Immature natural killer cell (primary cell): ENCODE measurements around the gene GRID1. TPM values are rescaled to one million over a fixed set of nuclear protein-coding genes. Genes with fewer than 3 reads are reported as not detected.

ENCODE experiments used
- DNase-seq, 3 donors: peaks; one replicate each; pipeline ENCODE4 v3.0.0; 2022; ENCODE audit warnings: mixed read lengths in 1 of 3
- H3K27ac Mint-ChIP-seq, 6 donors: one replicate each; pipeline ENCODE4 v1.8.0; 2020; ENCODE audit warnings: mixed read lengths in 6 of 6, mild to moderate bottlenecking in 5 of 6, inconsistent platforms in 4 of 6, moderate library complexity in 3 of 6
- H3K27me3 Mint-ChIP-seq, 3 donors: one replicate each; pipeline ENCODE4 v1.8.0; 2020 to 2021; ENCODE audit warnings: low read depth in 3 of 3, mild to moderate bottlenecking in 3 of 3, mixed read lengths in 3 of 3, moderate library complexity in 3 of 3, inconsistent platforms in 1 of 3
- H3K36me3 Mint-ChIP-seq, 3 donors: one replicate each; pipeline ENCODE4 v1.8.0; 2020; ENCODE audit warnings: mixed read lengths in 3 of 3, inconsistent platforms in 2 of 3, mild to moderate bottlenecking in 2 of 3
- H3K4me1 Mint-ChIP-seq, 2 donors: one replicate each; pipeline ENCODE4 v1.8.0; 2020; ENCODE audit warnings: inconsistent platforms in 2 of 2, mild to moderate bottlenecking in 2 of 2, mixed read lengths in 2 of 2, moderate library complexity in 1 of 2
- H3K4me3 Mint-ChIP-seq, 5 donors: one replicate each; pipeline ENCODE4 v1.8.0; 2020; ENCODE audit warnings: mild to moderate bottlenecking in 5 of 5, mixed read lengths in 5 of 5, inconsistent platforms in 3 of 5, moderate library complexity in 3 of 5
- H3K9me3 Mint-ChIP-seq, 6 donors: one replicate each; pipeline ENCODE4 v1.8.0; 2020; ENCODE audit warnings: mild to moderate bottlenecking in 6 of 6, mixed read lengths in 6 of 6, inconsistent platforms in 4 of 6, moderate library complexity in 3 of 6
- polyA plus RNA-seq, 3 donors: library from polyadenylated mRNA; unstranded; fragments of 300-500 nt; fragmentation: Illumina TruSeq; gene quantifications; one replicate each; pipeline ENCODE4 v1.2.3, GENCODE V29; 2021

GRID1 gene
- polyA plus RNA-seq, 3 donors from 2014 or later: not detected

DNA sequence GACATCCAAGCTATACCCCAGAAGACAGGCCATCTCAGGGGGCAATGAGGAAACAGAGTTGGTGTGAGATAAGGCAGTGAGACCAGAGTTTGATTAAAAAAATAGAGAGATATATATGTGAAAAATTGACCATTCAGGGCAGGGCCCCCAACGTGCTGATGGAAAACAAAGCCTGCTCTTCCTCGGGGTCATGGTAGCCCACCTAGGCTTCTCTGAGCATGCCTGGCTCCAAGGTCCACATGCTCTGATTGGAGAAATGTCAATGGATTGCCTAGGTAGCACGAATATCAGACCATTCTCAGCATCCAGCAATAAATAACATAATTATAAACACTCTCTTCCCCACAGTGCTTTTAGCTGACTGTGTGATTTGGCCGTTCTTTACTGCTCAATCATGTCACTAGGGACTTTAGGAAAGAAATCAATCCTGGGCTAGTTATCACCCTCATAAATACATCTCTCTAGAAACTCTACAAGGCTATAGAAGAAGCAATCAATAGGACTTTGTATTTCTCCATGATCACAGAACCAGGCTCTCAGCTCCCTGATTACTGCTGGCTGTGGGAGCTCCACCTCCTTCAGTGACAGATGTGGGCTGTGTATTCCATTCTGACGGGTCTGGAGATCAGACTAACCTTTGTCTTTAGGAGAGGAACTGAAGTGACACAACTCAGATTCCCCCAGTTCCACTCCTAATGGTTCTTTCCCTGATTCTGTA lies 766.4 kb downstream of the GRID1 start:
- no peak for DNase-seq
- peaks cover 0 to 2% (median 0%) of the 10 kb centered on the region in 6 donors for H3K9me3 Mint-ChIP-seq
- H3K4me3 Mint-ChIP-seq: no peak overlapping the region
- no peak overlapping the region for H3K27ac Mint-ChIP-seq
- peaks cover 5 to 12% of the 10 kb centered on the region in 2 donors for H3K4me1 Mint-ChIP-seq
- peaks cover 2 to 4% (median 4%) of the 10 kb centered on the region in 3 donors for H3K27me3 Mint-ChIP-seq
- H3K36me3 Mint-ChIP-seq: no peaks in the 10 kb centered on the region

DNA sequence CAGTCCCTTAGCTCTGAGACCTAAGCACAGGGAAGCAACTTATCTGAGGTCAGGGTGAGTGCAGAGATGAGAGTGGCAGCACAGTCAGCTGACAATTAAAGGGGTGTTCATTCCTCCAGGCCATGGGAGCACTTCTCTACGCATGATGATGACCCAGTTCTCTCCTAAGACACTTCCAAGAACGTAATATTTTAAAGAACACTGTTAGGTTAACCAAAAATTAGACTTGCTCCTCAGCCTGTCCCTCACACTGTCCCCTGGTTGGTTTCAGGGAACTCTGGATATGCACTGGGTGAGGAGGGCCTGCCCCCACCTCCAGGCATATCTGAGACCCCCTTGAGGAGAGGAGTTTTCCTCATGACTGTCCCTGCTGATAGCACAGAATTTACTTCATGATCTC lies 767.5 kb downstream of the GRID1 start:
- Mint-ChIP-seq H3K9me3 (peaks cover 0 to 2% (median 0%) of the 10 kb centered on the region in 6 donors), H3K27ac (no peak overlapping the region), H3K4me3 (no peak overlapping the region), H3K27me3 (peaks cover 2 to 6% (median 4%) of the 10 kb centered on the region in 3 donors), H3K4me1 (peaks cover 8 to 18% of the 10 kb centered on the region in 2 donors), H3K36me3 (no peaks in the 10 kb centered on the region)
- no peak for DNase-seq

DNA sequence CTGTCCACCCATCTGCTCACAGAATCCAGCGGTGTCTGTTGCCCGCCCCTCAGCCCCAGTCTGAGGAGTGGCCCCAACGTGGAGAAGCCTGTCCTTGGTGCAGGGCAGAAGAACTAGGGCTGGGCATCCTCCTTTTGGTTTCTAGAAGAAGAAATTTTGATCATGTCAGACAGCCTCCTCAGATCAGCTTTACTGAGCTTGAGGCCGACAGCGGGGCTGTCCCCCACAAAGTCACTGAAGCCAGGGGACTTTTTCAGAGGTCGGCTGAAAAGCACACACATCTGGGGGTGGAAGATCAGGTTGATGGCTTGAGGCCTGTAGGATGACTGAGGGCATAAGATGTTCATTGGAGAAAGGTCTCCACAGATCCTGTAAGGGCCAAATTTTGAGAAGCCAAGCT lies 767.9 kb downstream of the GRID1 start:
- Mint-ChIP-seq H3K27me3 (peaks cover 2 to 6% (median 4%) of the 10 kb centered on the region in 3 donors), H3K4me1 (peaks cover 7 to 18% of the 10 kb centered on the region in 2 donors), H3K4me3 (no peak overlapping the region), H3K27ac (no peak overlapping the region), H3K9me3 (peaks cover 0 to 2% (median 0%) of the 10 kb centered on the region in 6 donors), H3K36me3 (no peaks in the 10 kb centered on the region)
- DNase-seq: no peak

DNA sequence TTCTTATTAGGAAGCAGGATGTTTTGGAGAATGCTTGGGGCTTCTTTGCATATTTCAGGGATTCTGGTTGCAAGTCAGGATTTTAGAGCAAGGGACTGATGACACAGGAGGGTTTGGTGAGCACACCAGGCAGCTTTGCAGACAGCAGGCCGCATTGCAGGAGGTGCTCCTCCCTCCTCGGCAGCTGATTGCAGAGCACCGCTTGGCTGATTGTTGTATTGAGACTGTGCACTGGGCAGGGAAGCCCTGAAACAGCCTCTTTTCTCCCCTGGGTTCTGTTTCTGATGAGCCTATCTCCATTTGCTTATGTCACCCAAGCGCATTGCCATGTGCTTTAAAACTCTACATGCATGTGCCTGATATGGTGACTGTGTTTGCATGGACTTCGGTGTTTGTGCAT lies 769.6 kb downstream of the GRID1 start:
- Mint-ChIP-seq H3K4me1 (peaks cover 2 to 6% of the 10 kb centered on the region in 2 donors), H3K27me3 (peaks cover 2 to 6% (median 4%) of the 10 kb centered on the region in 3 donors), H3K9me3 (peaks cover 0 to 2% (median 0%) of the 10 kb centered on the region in 6 donors), H3K4me3 (no peak overlapping the region), H3K27ac (no peak overlapping the region), H3K36me3 (no peaks in the 10 kb centered on the region)
- DNase-seq: no peak

DNA sequence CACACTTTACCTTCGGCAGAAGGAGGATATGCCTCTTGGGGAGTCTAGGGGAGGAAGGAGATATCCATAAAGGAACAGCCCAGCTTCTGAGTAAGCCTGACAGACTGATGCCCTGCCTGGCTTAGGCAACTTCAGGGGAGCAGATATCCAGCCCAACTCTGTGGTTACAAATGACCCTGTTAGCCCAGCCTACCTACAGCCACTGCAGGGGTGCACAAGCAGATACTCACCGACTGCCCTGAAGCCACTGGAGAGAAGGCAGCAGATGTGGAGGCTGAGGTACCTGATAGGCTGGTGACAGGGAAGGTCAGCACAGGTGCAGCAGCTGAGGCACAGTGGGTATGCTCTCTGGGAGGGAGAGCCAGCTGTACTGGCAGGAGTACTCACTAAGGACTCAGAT lies 770.2 kb downstream of the GRID1 start:
- DNase-seq: no peak
- H3K4me1 Mint-ChIP-seq: peaks cover 2 to 6% of the 10 kb centered on the region in 2 donors
- H3K27me3 Mint-ChIP-seq: peaks cover 2 to 6% (median 4%) of the 10 kb centered on the region in 3 donors
- H3K4me3 Mint-ChIP-seq: no peak overlapping the region
- no peaks in the 10 kb centered on the region for H3K36me3 Mint-ChIP-seq
- H3K27ac Mint-ChIP-seq: no peak overlapping the region
- H3K9me3 Mint-ChIP-seq: peaks cover 0 to 1% (median 0%) of the 10 kb centered on the region in 6 donors

DNA sequence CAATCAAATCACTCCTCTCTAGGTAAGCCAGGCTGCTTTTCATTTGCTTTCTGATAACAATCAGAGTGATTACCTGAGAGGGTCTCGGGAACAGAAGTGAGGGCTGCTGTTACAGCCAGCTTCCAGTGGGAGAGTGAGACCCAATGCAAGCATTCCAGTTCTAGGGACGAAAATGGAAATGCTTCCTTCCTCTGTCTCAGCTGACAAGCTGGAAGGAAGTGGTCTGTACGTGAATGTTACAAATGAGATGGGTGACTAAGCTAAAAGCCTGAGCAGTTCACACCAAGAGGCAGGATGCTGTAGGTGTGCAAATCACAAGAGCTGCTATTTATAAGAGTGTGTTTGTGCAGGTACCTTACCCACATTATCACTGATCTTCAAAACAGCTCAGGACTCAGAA lies 772.4 kb downstream of the GRID1 start:
- no peak overlapping the region for H3K27ac Mint-ChIP-seq
- no peak for DNase-seq
- H3K36me3 Mint-ChIP-seq: no peaks in the 10 kb centered on the region
- H3K9me3 Mint-ChIP-seq: peaks cover 0 to under 1% (median 0%) of the 10 kb centered on the region in 6 donors
- peaks cover 0 to 5% (median 2%) of the 10 kb centered on the region in 3 donors for H3K27me3 Mint-ChIP-seq
- H3K4me3 Mint-ChIP-seq: no peak overlapping the region
- H3K4me1 Mint-ChIP-seq: peaks cover 2 to 6% of the 10 kb centered on the region in 2 donors

DNA sequence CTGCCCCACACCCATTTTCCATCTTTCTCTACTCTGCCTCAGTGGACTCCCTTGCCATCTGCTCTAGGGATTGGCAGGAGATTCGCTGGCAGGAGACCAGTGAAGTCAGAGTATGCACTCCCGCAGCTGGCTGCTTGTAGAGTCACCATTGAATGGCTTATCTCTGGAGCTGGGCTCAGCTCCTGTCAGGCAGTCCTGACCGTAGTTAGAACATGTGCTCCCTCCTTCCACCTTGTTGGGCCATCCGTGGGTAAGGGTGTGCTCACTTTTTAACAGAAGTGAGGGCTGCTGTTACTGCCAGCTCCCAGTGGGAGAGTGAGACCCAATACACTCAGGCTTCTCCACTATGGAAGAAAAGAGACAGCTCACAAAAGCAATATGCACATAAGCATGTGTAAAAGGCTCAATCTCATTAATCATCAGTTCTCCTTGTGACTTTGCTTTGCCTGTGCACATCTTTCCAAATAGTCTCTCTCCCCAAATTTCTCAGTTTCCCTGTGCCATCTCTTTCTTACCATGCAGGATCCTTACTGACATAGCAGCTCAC lies 773.3 kb downstream of the GRID1 start:
- no peak for DNase-seq
- Mint-ChIP-seq H3K4me1 (peaks cover 2 to 6% of the 10 kb centered on the region in 2 donors), H3K9me3 (peaks cover 0 to 6% (median 0%) of the 10 kb centered on the region in 6 donors), H3K27me3 (peaks cover 0 to 4% (median 3%) of the 10 kb centered on the region in 3 donors), H3K36me3 (no peaks in the 10 kb centered on the region), H3K4me3 (no peak overlapping the region), H3K27ac (no peak overlapping the region)

DNA sequence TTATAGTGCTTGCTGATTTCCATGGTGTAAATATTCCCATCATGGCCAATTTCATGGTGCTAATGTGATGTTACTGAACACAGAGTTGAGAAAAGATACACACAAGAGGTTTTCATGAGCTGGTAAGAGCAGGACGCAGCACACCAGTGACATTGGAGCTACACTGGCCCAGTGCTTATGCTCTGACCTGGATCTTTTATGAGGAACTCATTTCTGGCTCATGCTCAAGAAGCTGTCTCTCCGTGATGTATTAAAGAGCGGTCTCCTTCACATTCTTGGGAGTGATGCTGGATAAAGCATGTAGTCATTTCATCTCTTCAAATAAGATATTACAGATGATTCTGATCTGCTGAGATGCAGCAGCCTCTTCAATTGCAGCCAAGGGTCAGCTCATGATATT lies 785.2 kb downstream of the GRID1 start:
- H3K4me1 Mint-ChIP-seq: no peaks in the 10 kb centered on the region
- H3K9me3 Mint-ChIP-seq: peaks cover 0 to 16% (median 7%) of the 10 kb centered on the region in 6 donors
- peaks cover 0 to 3% (median 0%) of the 10 kb centered on the region in 3 donors for H3K36me3 Mint-ChIP-seq
- no peak overlapping the region for H3K27ac Mint-ChIP-seq
- no peak for DNase-seq
- no peak overlapping the region for H3K4me3 Mint-ChIP-seq
- peaks cover 0 to 4% (median 0%) of the 10 kb centered on the region in 3 donors for H3K27me3 Mint-ChIP-seq

DNA sequence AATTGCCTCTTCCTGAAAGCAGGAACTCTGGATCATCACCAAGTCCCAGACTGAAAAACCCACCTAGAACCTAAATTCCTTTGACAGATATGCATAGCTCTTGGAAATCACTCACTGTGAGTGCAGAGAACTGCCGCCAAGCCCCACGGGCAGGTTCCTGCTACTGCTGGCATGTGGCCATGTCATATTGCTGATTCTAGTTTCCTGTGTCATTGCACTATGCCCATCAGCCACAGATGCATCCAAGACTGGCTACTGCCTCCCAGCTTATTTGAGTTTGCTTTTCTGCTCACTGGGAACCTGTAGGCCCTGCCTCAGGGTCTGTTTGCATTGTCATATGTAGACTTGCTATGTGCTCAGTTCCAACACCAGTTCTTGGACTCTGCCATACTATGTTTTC lies 786.0 kb downstream of the GRID1 start:
- H3K36me3 Mint-ChIP-seq: peaks cover 0 to 3% (median 0%) of the 10 kb centered on the region in 3 donors
- no peak for DNase-seq
- H3K9me3 Mint-ChIP-seq: peaks cover 3 to 18% (median 7%) of the 10 kb centered on the region in 6 donors
- peaks cover 0 to 4% (median 0%) of the 10 kb centered on the region in 3 donors for H3K27me3 Mint-ChIP-seq
- no peak overlapping the region for H3K27ac Mint-ChIP-seq
- no peaks in the 10 kb centered on the region for H3K4me1 Mint-ChIP-seq
- H3K4me3 Mint-ChIP-seq: no peak overlapping the region

DNA sequence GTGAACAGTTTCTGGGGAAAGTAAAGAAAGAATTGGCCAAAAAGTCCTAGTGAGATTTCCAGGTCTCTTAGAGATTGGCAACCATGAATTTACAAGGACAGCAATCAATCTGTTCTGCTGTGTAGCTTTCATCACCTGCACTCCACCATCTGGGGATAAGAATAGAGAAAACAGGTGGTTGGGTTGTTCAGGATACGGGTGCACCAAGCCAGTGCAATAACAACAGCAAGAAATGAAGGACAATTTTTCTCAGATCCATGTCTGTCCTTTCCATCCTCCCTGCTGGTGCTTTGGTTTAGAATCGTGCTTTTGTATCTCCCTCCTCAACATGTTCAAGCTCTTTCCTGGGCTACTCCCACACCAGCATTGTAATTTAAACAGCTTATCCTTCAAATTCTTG lies 787.7 kb downstream of the GRID1 start:
- Mint-ChIP-seq H3K36me3 (peaks cover 0 to 3% (median 0%) of the 10 kb centered on the region in 3 donors), H3K4me3 (no peak overlapping the region), H3K9me3 (peaks cover 2 to 15% (median 6%) of the 10 kb centered on the region in 6 donors), H3K27ac (no peak overlapping the region), H3K27me3 (peaks cover 0 to 4% (median 0%) of the 10 kb centered on the region in 3 donors), H3K4me1 (no peaks in the 10 kb centered on the region)
- no peak for DNase-seq

DNA sequence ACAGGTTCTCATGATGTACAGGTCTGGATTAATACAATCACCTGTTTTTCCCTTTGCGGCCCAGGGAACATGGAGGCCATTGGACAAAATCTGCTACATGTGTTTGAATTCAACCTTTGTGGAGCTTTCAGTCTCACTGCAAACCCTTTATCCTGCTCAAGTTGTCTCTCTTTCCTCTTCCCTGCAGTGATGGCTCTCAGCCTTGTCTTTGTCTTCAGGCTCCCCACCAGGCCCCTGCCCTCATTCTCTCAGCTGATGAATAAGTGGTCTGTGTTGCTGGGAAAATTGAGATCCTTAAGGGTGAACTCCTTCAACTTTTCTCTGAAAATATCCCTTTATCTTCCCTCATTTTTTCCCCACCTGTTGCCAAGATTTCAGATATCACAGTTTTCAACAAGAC lies 791.2 kb downstream of the GRID1 start:
- Mint-ChIP-seq H3K4me1 (no peaks in the 10 kb centered on the region), H3K36me3 (no peaks in the 10 kb centered on the region), H3K27ac (no peak overlapping the region), H3K9me3 (peaks cover 2 to 12% (median 4%) of the 10 kb centered on the region in 6 donors), H3K4me3 (no peak overlapping the region), H3K27me3 (no peaks in the 10 kb centered on the region)
- DNase-seq: no peak

DNA sequence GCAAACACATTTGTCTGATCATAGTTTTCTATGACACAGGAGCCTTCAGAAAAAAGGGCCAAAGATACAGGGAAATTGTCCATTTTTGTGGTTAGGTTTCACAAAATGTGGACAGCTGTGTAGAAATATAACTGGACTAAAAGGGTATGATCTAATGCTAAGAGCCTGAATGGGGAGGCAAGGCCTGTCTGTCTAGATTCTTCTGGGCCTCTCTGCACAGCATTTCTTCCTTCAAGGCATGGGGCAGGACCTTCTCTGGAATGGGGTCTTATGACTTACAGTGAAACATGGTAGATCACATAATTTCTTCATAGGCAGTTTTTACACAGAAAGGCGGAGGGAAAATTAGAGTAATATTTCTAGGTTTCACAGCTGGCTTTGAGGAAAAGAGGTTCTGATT lies 795.7 kb downstream of the GRID1 start:
- Mint-ChIP-seq H3K4me1 (no peaks in the 10 kb centered on the region), H3K27me3 (no peaks in the 10 kb centered on the region), H3K27ac (no peak overlapping the region), H3K4me3 (no peak overlapping the region), H3K9me3 (peaks cover 0 to 10% (median 3%) of the 10 kb centered on the region in 6 donors), H3K36me3 (no peaks in the 10 kb centered on the region)
- no peak for DNase-seq

DNA sequence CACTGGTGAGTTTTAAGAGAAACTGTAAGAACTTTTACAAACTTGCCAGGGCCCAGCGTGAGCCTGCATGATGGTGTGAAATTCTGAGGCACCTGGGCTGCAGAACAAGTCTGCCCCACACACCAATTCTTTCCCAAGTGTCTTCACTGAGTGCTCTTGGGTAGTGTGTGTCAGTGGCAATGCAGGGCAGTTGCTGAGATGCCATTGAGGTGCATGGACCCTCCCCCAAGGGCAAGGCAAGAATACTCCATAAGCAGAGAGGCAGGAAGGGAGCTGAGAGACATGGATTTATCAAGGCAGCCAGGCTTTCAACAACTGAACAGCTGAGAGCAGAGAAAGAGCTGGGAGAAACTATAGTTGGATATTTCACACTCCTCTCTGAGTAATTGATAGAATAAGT lies 801.2 kb downstream of the GRID1 start:
- H3K36me3 Mint-ChIP-seq: no peaks in the 10 kb centered on the region
- H3K4me1 Mint-ChIP-seq: no peaks in the 10 kb centered on the region
- no peak overlapping the region for H3K27ac Mint-ChIP-seq
- no peaks in the 10 kb centered on the region for H3K27me3 Mint-ChIP-seq
- no peak overlapping the region for H3K4me3 Mint-ChIP-seq
- peaks cover 0 to 1% (median 0%) of the 10 kb centered on the region in 6 donors for H3K9me3 Mint-ChIP-seq
- no peak for DNase-seq

DNA sequence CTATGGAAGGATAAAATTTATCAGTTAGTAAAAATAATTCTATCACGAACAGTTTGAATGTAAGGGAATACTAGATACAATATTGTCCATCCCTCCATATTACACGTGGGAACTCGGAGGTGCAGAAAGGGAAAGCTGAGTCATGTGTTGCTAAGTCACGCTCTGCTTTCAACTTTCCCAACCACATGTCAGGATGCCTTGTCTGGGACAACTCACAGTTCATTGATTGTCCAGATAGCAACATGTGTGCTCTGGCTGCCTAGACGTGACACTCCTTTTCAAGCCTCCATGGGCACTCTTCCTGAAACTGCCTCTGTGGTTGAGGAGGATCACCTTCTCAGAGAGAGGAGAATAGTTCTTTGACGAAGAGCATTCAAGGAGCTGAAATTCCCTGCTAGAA lies 808.1 kb downstream of the GRID1 start:
- Mint-ChIP-seq H3K4me1 (no peaks in the 10 kb centered on the region), H3K4me3 (no peak overlapping the region), H3K27ac (no peak overlapping the region), H3K27me3 (peaks cover 0 to under 1% (median 0%) of the 10 kb centered on the region in 3 donors), H3K9me3 (peaks cover 0 to 7% (median 2%) of the 10 kb centered on the region in 6 donors), H3K36me3 (no peaks in the 10 kb centered on the region)
- DNase-seq: no peak
